ENCODE data around the gene VPS45. TPM values are rescaled to one million over a fixed set of nuclear protein-coding genes. Genes with fewer than 3 reads are reported as not detected.

The VPS45 gene
- total and polyA plus RNA-seq, 4 donors, result 7.7 to 24.2 (median 14.1) TPM

- Histone ChIP-seq H3K36me3 (ENCODE audit: control insufficient read depth in 4 of 4, insufficient read depth in 3 of 4, low read depth in 1 of 4, low read length in 3 of 4) (no peaks in the 10 kb centered on the region), H3K9me3 (ENCODE audit: control insufficient read depth in 4 of 4, low read length in 3 of 4) (no peaks in the 10 kb centered on the region), H3K4me3 (ENCODE audit: low read depth in 1 of 3, low read length in 3 of 3) (no peak overlapping the region), H3K27me3 (ENCODE audit: control insufficient read depth in 4 of 4, insufficient read depth in 4 of 4, low read length in 3 of 4) (no peaks in the 10 kb centered on the region), H3K9ac (ENCODE audit: low read depth in 1 of 2, low read length in 2 of 2) (peak overlapping the region; percentile 19 to 60), H3K27ac (ENCODE audit: low read depth in 1 of 2, low read length in 2 of 2) (peak overlapping the region; percentile 90 to 92), H3K4me1 (ENCODE audit: control insufficient read depth in 4 of 4, insufficient read depth in 4 of 4, low read length in 3 of 4) (peaks cover 0 to 13% (median 2%) of the 10 kb centered on the region in 4 donors)
- no peak for DNase-seq (ENCODE audit: low spot score)
- 36% methylated on average over 2 of the region's 2 CpGs for WGBS
- TF ChIP-seq, protein P1, sequence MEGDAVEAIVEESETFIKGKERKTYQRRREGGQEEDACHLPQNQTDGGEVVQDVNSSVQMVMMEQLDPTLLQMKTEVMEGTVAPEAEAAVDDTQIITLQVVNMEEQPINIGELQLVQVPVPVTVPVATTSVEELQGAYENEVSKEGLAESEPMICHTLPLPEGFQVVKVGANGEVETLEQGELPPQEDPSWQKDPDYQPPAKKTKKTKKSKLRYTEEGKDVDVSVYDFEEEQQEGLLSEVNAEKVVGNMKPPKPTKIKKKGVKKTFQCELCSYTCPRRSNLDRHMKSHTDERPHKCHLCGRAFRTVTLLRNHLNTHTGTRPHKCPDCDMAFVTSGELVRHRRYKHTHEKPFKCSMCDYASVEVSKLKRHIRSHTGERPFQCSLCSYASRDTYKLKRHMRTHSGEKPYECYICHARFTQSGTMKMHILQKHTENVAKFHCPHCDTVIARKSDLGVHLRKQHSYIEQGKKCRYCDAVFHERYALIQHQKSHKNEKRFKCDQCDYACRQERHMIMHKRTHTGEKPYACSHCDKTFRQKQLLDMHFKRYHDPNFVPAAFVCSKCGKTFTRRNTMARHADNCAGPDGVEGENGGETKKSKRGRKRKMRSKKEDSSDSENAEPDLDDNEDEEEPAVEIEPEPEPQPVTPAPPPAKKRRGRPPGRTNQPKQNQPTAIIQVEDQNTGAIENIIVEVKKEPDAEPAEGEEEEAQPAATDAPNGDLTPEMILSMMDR (IDR thresholded peaks at IDR 0.05; ENCODE audit: low read depth, low read length, missing input control), result no peak
- TF ChIP-seq EGR1 (IDR thresholded peaks at IDR 0.05; ENCODE audit: low read depth in 2 of 2), result no peak
- TF ChIP-seq YY1 (IDR thresholded peaks at IDR 0.05), result no peak
- peak in 1 of 2 donors; percentile 65 for TF ChIP-seq HNF4A (conservative IDR thresholded peaks at IDR 0.05)
- no peak for TF ChIP-seq HNF4G (IDR thresholded peaks at IDR 0.05)
- no peak for TF ChIP-seq NR2F2 (IDR thresholded peaks at IDR 0.05)
- no peak for TF ChIP-seq FOXA2 (IDR thresholded peaks at IDR 0.05)
- TF ChIP-seq TAF1 (conservative IDR thresholded peaks at IDR 0.05), result no peak
These were observed 46.9 kb upstream of the VPS45 start for GRCh38 chr1:150020711-150021110.

DNA sequence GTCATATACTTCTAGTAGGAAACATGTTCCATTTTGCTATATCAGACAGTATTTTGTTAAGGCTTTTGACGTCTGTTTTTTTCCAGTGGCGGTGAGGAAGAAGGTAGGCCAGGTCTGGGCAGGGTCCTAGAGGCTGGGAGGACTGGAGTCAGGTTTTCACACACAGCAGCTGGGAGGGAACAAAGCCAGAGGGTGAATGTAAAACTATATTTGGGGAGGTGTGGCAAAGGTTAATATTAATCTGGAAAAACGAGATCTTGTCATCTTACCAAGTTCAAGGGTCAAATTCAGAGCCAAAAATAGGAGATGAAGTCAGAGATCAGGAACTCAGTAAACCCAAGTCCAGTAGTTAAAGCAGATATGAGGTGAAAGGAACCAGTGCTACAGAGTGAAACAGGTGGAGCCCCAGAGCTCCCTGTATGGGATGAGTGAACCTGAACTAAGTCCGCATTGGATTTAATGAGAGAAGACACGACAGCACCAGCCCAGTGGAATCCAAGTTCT lies 46.3 kb upstream of the VPS45 start:
- no peak overlapping the region for H3K4me3 ChIP-seq (ENCODE audit: low read depth in 1 of 3, low read length in 3 of 3)
- no peaks in the 10 kb centered on the region for H3K36me3 ChIP-seq (ENCODE audit: control insufficient read depth in 4 of 4, insufficient read depth in 3 of 4, low read depth in 1 of 4, low read length in 3 of 4)
- TF ChIP-seq GABPA (IDR thresholded peaks at IDR 0.05 in 1 of 2, conservative IDR thresholded peaks at IDR 0.05 in 1 of 2) (peak; percentile 17 to 37), JUND (IDR thresholded peaks at IDR 0.05) (peak; percentile 100), RXRA (IDR thresholded peaks at IDR 0.05) (peak; percentile 93 to 95), TAF1 (conservative IDR thresholded peaks at IDR 0.05) (peak; percentile 85), MAX (IDR thresholded peaks at IDR 0.05) (peak; percentile 71), SP1 (IDR thresholded peaks at IDR 0.05) (peak; percentile 98), HNF4G (IDR thresholded peaks at IDR 0.05) (peak; percentile 86), ATF3 (IDR thresholded peaks at IDR 0.05) (peak; percentile 92), FOXA2 (IDR thresholded peaks at IDR 0.05) (peak; percentile 33), EGR1 (IDR thresholded peaks at IDR 0.05; ENCODE audit: low read depth in 2 of 2) (peak in 1 of 2 donors; percentile 24), FOXA1 (IDR thresholded peaks at IDR 0.05) (no peak), RAD21 (IDR thresholded peaks at IDR 0.05) (peak; percentile 41 to 43), HNF4A (conservative IDR thresholded peaks at IDR 0.05) (peak; percentile 94 to 97), YY1 (IDR thresholded peaks at IDR 0.05) (no peak), NR2F2 (IDR thresholded peaks at IDR 0.05) (peak; percentile 80), REST (IDR thresholded peaks at IDR 0.05) (peak; percentile 92)
- TF ChIP-seq, protein P1 (IDR thresholded peaks at IDR 0.05; ENCODE audit: low read depth, low read length, missing input control), result no peak
- TF ChIP-seq, protein P2, sequence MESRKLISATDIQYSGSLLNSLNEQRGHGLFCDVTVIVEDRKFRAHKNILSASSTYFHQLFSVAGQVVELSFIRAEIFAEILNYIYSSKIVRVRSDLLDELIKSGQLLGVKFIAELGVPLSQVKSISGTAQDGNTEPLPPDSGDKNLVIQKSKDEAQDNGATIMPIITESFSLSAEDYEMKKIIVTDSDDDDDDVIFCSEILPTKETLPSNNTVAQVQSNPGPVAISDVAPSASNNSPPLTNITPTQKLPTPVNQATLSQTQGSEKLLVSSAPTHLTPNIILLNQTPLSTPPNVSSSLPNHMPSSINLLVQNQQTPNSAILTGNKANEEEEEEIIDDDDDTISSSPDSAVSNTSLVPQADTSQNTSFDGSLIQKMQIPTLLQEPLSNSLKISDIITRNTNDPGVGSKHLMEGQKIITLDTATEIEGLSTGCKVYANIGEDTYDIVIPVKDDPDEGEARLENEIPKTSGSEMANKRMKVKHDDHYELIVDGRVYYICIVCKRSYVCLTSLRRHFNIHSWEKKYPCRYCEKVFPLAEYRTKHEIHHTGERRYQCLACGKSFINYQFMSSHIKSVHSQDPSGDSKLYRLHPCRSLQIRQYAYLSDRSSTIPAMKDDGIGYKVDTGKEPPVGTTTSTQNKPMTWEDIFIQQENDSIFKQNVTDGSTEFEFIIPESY (IDR thresholded peaks at IDR 0.05), result peak; percentile 62
- H3K9me3 ChIP-seq (ENCODE audit: control insufficient read depth in 4 of 4, low read length in 3 of 4), result no peaks in the 10 kb centered on the region
- peak overlapping the region; percentile 90 to 92 for H3K27ac ChIP-seq (ENCODE audit: low read depth in 1 of 2, low read length in 2 of 2)
- H3K4me1 ChIP-seq (ENCODE audit: control insufficient read depth in 4 of 4, insufficient read depth in 4 of 4, low read length in 3 of 4), result peaks cover 0 to 13% (median 2%) of the 10 kb centered on the region in 4 donors
- H3K9ac ChIP-seq (ENCODE audit: low read depth in 1 of 2, low read length in 2 of 2), result peak overlapping the region; percentile 19 to 55
- peak; percentile 38 for DNase-seq (ENCODE audit: low spot score)
- no peaks in the 10 kb centered on the region for H3K27me3 ChIP-seq (ENCODE audit: control insufficient read depth in 4 of 4, insufficient read depth in 4 of 4, low read length in 3 of 4)
- whole genome bisulfite sequencing, result 22% methylated on average over 5 of the region's 5 CpGs
